G401 (cell line): ENCODE data around the gene IQSEC1. TPM values are rescaled to one million over a fixed set of nuclear protein-coding genes. Genes with fewer than 3 reads are reported as not detected.

ENCODE experiments used
- DNase-seq: peaks from one replicate; pipeline ENCODE4 v3.0.0-alpha.2; 2015; ENCODE audit warnings: low spot score
- in situ Hi-C: cut with HindIII; loops from 2 replicates; pipeline ENCODE4 v1.10.0; 2016; ENCODE audit warnings: low sequenced_read_pairs, mixed read lengths
- total RNA-seq: library from RNA; depleted of rRNA; stranded (reverse); fragments of >200 nt; shearing (Covaris generic); gene quantifications from 2 replicates; pipeline ENCODE4 v1.2.3, GENCODE V29; 2014

IQSEC1 gene
- total RNA-seq, 1 experiment from 2014 or later, result 10.7 TPM

GRCh38 chr3:13109516-13109915 lies 36.3 kb upstream of the IQSEC1 start:
- no peak for DNase-seq
- in situ Hi-C loops, result no loop called here

DNA sequence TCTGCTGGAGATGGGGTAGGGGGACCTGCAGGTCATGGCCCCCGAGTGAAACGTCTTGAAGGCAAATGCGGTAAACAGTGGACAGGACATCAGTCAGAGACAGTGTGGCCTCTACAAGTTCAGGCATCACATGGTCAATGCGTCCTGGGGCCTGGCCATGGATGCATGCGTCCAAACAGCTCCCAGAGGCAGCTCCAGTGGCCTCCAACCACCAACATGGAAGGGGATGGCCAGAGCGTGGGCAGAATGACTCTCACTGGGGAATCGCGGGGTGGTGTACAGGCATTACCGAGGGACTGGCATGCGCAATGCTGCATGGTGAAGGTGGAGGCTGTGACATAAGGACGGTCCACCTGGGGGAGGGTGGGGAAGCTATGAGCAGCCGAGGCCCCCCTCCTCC lies 35.6 kb upstream of the IQSEC1 start:
- DNase-seq, result no peak
- in situ Hi-C loops, result no loop called here

DNA sequence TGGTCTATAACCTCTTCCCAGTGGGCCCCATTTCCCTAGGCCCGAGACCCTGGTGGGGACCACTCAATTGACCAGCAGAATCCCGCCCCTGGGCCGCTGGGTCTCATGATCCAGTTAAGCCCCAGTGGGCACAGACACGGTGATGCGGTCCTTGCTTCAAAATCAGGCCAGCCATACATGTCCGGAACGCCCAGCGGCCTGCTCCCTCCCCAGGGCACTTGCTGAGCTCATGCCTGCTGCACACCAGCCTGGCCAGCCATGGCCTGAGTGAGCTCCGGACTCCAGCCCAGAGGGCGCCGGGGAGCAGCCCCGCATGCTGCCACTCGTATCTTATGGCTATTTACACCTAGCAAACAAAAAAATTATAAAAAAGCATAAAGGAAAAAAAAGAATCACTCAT lies 34.4 kb upstream of the IQSEC1 start:
- no peak for DNase-seq
- in situ Hi-C loops, result no loop called here

DNA sequence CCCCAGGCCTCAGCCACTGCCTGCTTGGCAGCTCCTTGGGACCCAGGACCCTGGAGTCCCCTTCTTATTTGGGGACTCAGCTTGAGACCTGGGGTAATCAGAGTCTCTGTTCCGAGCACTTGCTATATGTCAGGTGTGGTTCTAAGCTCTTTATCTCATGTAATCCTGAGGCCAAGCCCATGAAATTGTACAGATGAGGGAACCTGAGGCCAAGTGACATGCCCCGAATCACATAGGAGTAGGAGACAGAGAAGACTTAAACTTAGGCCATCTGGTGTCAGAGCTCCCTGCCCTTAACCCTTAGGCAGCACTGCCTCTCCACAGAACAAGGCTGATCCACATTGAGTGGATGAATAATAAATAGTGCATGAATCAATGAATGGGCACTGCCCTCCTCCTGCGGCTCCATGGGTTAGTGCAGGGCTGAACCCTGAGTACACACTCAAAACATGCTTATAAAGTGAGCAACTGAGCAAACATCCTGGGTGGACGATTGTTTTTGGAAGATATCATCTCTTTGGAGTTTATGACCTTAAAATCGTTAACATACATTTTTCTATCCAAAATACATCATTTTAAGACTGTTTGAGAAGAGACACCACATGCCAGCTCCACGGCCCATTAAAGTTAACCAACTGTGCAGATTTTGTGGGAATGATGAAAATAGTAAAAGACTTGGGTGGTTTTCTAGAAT lies 33.2 kb upstream of the IQSEC1 start:
- DNase-seq, result no peak
- in situ Hi-C loops, result no loop called here

GRCh38 chr3:13105896-13106250 lies 32.6 kb upstream of the IQSEC1 start:
- no peak for DNase-seq
- in situ Hi-C loops, result no loop called here

GRCh38 chr3:13105181-13105895 lies 32.1 kb upstream of the IQSEC1 start:
- in situ Hi-C loops, result no loop called here
- DNase-seq, result no peak

GRCh38 chr3:13104511-13104910 lies 31.3 kb upstream of the IQSEC1 start:
- in situ Hi-C loops, result no loop called here

GRCh38 chr3:13103416-13104058 lies 30.3 kb upstream of the IQSEC1 start:
- in situ Hi-C loops, result no loop called here
- DNase-seq, result no peak

More at GRCh38 chr3:13104511-13104910, 31.3 kb upstream of the IQSEC1 start:
- DNase-seq, result no peak

- in situ Hi-C loops, result no loop called here
- DNase-seq, result no peak
These were observed 29.4 kb upstream of the IQSEC1 start for GRCh38 chr3:13102386-13103345.

GRCh38 chr3:13099707-13100106 lies 26.5 kb upstream of the IQSEC1 start:
- DNase-seq, result no peak
- in situ Hi-C loops, result no loop called here

DNA sequence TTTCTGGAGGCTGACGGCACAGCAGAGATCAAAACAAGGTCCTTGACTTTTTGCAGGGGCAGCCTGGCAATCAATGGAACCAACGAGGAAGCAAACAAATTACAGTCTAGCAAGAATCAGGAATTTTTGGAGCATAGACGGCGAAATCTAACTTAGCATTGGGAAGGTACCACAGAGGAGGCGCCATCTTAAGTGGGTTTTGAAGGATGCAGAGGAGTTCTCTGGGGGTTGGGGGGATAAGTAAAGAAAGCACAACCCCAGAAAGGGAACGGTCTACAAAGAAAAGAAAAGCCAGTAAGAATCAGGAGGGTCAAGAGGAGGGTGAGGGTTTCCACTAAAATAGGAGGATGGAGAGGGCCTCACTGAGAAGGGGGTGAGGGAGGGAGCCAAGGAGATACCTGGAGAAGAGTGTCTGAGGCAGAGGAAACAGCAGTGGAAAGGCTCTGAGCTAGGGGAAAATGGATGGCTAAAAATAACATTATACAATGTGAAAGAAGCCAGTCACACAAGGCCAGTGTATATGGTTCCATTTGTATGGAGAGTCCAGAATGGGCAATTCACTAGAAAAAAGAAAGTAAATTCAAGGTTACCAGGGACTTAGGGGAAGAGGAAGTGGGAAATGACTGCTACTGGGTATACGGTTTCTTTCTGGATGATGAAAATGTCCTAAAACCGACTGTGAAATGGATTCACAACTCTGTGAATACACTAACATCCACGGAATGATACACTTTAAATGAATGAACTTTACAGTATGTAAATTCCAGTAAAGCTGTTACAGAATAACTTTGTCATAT lies 25.2 kb upstream of the IQSEC1 start:
- no peak for DNase-seq
- in situ Hi-C loops, result no loop called here

DNA sequence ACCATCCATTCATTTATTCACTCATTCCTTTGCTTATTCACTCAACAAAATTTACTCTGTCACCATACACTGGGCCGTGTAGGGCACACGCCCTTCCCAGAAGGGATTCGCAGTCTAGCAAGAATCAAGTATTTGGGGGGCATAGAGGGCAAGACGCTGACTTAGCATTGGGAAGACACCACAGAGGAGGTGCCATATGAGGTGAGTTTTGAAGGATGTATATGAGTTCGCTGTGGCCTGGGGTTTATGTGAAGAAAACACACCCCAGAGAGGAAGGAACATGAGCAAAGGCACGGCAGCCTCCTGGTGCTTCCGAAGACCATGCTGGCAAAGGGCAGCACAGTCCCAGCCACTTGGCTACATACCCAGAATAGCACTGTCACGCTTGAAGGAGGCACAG lies 23.1 kb upstream of the IQSEC1 start:
- DNase-seq, result no peak
- in situ Hi-C loops, result no loop called here

DNA sequence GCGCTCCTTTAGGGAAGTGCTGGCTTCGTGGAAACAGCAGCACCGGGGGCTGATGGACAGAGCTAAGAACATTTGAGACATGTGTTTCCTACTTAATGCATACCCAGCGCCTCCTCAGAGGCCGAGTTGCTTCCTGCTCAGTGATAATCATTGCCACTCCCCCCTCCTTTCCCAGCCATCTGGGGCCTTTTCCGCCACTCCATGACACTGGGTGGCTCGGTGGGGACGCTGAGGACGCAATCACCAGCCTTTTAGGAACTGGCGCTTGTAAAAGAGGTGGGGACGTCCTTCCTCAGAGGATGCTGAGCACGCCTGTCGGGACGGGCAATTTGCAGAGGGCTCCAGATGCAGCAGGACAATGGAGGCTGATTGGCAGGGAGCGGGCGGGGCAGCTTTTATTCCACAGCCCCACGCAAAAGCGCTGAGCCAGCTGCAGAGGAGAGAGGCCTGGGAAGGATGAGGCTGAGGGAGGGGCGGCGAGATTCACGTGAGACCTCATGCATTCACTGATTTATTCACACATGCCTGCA lies 22.2 kb upstream of the IQSEC1 start:
- in situ Hi-C loops, result no loop called here
- DNase-seq, result no peak

- in situ Hi-C loops, result no loop called here
These were observed 20.5 kb upstream of the IQSEC1 start for GRCh38 chr3:13093687-13094086.

DNA sequence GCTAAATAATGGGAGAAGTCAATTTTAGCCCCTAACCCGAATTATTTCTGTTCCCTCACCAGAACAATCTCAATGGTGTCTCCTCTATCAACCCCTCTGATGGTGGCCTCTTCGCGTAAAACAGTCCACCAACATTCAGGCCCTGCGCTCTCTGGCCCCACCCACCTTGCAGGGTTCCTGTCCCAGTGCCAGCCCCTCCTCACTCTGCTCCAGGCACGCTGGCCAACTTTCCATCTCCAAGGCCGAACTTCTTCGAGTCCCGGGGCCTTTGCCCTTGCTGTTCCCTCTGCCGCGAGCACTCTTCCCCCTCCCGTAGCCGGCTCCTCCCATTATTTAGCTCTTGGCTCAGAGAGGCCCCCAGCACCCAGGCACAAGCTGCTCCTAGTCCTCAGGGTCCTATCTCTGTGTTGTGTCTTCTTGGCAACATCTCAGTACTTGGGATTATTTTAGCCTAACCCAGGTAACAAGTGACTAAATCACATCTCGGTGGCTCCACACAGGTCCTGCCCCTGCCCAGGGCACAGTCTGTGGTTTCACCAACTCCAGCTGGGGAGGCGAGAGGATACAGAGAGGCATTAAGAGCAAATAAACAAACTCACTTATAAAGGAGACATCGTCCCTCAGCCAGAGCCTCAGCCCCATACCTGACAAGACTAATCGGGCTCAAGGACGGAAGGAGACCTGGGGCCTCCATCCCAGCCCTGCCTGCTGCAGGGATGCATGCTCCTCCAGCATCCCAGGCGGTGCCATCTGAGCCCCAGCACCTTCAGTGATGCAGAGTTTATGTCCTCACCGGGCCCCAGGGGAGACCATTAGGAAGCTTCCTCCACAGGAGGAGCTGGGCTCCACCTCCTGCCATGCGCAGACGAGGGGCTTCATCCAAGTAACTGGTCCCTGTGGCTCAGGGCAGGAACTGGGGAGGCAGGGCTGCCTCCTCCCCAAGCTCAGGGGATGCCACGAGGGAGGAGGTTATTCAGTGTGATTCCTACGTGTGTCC lies 19.7 kb upstream of the IQSEC1 start:
- DNase-seq, result peak; percentile 62
- in situ Hi-C loops, result no loop called here

More at GRCh38 chr3:13093687-13094086, 20.5 kb upstream of the IQSEC1 start:
- DNase-seq, result no peak

DNA sequence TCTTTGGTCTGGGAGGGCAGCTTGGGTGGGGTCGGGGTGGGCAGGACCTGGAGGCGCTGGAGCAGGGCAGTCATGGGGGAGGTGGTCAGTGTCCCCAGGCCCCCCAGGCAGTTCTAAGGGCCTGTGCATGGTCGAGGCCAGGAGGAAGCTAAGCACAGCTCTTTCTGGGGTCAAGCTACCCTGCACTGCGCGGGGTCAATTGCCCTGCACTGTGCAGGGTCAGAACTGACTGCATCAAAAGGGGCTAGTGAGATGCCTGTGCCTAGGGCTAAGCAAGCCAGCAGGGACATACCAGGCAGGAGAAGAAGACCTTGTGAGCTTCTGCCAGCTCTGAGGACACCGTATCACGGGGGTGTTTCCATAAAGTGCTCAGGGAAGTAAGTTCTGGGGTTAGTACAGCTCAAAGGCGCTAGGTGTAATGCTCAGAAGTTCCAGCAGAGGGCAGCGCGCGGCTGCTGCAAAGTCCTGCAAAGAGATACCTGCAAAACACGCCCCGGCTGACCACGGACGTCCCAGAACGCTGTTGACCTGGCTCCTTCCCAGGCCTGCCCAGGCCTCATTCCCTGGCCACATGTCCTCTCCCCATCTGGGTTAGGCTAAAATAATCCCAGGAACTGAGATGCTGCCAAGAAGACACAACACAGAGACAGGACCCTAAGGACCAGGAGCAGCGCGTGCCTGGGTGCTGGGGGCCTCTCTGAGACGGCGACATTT lies 18.8 kb upstream of the IQSEC1 start:
- in situ Hi-C loops, result no loop called here
- peak; percentile 90 for DNase-seq
